ENCODE results near the gene ZNF232. TPM values are rescaled to one million over a fixed set of nuclear protein-coding genes. Genes with fewer than 3 reads are reported as not detected.
"Not testable (repeated sequence)": the region's sequence is repeated elsewhere in the genome, so short reads cannot be mapped to it uniquely, and the experiment has no call there.

Gene ZNF232
- total RNA-seq, 1 donor: 8.3 TPM

- Histone ChIP-seq H3K79me2 (ENCODE audit: insufficient read depth, low read length) (no peaks in the 10 kb centered on the region), H2AFZ (ENCODE audit: low read length) (no peak overlapping the region), H3K27ac (ENCODE audit: low read depth, low read length) (no peak overlapping the region), H3K36me3 (ENCODE audit: insufficient read depth, low read length) (peaks cover 22% of the 10 kb centered on the region), H3K27me3 (ENCODE audit: insufficient read depth, low read length) (peaks cover 5% of the 10 kb centered on the region), H3K4me3 (ENCODE audit: insufficient read depth, low read length) (no peak overlapping the region), H3K9me3 (ENCODE audit: low read depth, low read length) (peaks cover 74% of the 10 kb centered on the region), H4K20me1 (ENCODE audit: insufficient read depth, low read length) (no peaks in the 10 kb centered on the region), H3K4me2 (ENCODE audit: insufficient read depth, low read length) (no peak overlapping the region), H3K4me1 (ENCODE audit: insufficient read depth, low read length) (no peaks in the 10 kb centered on the region)
- DNase-seq (ENCODE audit: insufficient read length, low spot score, missing footprints): no peak
- TF ChIP-seq CTCF (IDR thresholded peaks at IDR 0.05; ENCODE audit: extremely low read depth, low read depth, low read length): no peak
These were observed 19.3 kb downstream of the ZNF232 start for GRCh38 chr17:5092218-5093010.

DNA sequence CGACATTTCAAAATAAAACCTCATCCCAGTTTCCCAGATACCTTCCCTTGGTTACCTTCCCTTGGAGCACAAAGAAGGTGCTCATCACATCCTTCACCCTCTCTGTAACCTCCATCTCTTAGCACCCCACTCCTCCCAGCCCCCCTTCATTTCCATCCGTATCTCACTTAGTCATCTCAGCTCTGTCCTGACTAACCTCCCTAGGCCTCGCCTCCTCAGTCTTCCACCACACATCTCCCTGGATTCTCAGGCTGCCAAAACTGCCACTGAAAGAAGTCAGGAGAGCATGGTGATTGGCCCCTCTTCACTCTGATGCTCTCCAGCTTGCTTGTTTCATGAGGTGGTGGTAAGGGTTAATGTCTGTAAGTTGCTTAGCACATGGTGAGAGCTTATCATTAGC lies 31.1 kb downstream of the ZNF232 start:
- H3K27ac ChIP-seq (ENCODE audit: low read depth, low read length): no peak overlapping the region
- H3K79me2 ChIP-seq (ENCODE audit: insufficient read depth, low read length): peaks cover 5% of the 10 kb centered on the region
- peaks cover 9% of the 10 kb centered on the region for H3K4me1 ChIP-seq (ENCODE audit: insufficient read depth, low read length)
- no peaks in the 10 kb centered on the region for H3K9me3 ChIP-seq (ENCODE audit: low read depth, low read length)
- no peak for TF ChIP-seq CTCF (IDR thresholded peaks at IDR 0.05; ENCODE audit: extremely low read depth, low read depth, low read length)
- no peak overlapping the region for H3K4me2 ChIP-seq (ENCODE audit: insufficient read depth, low read length)
- peak; percentile 79 for DNase-seq (ENCODE audit: insufficient read length, low spot score, missing footprints)
- no peaks in the 10 kb centered on the region for H3K27me3 ChIP-seq (ENCODE audit: insufficient read depth, low read length)
- no peak overlapping the region for H3K4me3 ChIP-seq (ENCODE audit: insufficient read depth, low read length)
- H2AFZ ChIP-seq (ENCODE audit: low read length): no peak overlapping the region
- no peaks in the 10 kb centered on the region for H4K20me1 ChIP-seq (ENCODE audit: insufficient read depth, low read length)
- no peaks in the 10 kb centered on the region for H3K36me3 ChIP-seq (ENCODE audit: insufficient read depth, low read length)

DNA sequence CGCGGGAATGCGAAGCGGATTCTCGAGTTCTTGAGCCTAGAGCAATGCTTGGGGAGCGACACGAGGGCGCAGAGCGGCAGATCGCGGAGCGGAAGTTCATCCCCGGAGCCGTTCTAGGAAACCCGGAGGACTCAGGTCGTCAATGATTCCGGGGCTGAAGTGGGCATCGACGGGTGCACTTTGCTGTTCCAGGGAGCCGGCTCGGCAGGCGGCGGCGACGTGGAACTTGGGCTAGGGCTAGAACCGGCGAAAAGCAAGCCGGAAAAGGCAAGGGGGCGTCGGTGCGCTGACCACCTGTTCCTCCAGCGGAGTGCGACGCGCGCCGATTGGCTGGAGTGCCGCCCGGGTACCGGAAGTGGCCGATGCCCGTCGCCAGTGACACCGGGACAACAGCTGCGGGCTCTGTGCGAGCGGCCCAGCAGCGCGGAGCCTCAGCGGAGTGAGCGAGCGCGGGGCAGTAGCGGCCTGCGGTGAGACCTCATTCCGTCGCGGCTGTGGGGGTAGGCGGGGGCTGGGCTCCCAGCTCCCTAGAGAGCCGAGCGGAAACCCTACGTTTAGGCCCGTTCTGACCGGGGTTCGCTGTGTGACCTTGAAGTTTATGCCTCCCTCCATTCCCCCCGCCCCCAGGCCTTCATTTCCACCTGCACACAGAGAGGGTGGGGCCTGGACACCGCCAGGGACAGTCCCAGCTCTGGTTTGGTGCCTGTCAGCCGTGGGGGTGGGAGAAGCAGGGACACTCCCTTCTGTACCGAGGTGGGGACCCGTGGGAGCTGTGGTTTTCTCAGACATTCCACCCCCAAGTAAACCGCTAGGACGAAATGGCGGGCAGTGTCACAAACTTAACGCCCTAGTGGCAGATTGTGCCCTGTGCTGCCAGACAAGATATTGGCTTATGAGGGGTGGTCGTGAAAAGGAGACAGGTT lies 33.3 kb downstream of the ZNF232 start, which contains the start of gene ZFP3:
TSS of gene ZFP3 (plus strand) at position 362 of the 923 bp plus-strand sequence. CDS start 13,038 bp downstream, outside the sequence.
- no peaks in the 10 kb centered on the region for H3K27me3 ChIP-seq (ENCODE audit: insufficient read depth, low read length)
- H3K4me1 ChIP-seq (ENCODE audit: insufficient read depth, low read length): peaks cover 9% of the 10 kb centered on the region
- H3K9me3 ChIP-seq (ENCODE audit: low read depth, low read length): no peaks in the 10 kb centered on the region
- H3K4me3 ChIP-seq (ENCODE audit: insufficient read depth, low read length): peak within 1 kb of the TSS; percentile 89
- H2AFZ ChIP-seq (ENCODE audit: low read length): peak within 1 kb of the TSS; percentile 99
- no peak for TF ChIP-seq CTCF (IDR thresholded peaks at IDR 0.05; ENCODE audit: extremely low read depth, low read depth, low read length)
- H4K20me1 ChIP-seq (ENCODE audit: insufficient read depth, low read length): no peaks in the 10 kb centered on the region
- peak within 1 kb of the TSS; percentile 36 for H3K27ac ChIP-seq (ENCODE audit: low read depth, low read length)
- DNase-seq (ENCODE audit: insufficient read length, low spot score, missing footprints): peak; percentile 94
- peaks cover 5% of the 10 kb centered on the region for H3K79me2 ChIP-seq (ENCODE audit: insufficient read depth, low read length)
- H3K4me2 ChIP-seq (ENCODE audit: insufficient read depth, low read length): peak within 1 kb of the TSS; percentile 83
- no peaks in the 10 kb centered on the region for H3K36me3 ChIP-seq (ENCODE audit: insufficient read depth, low read length)

- Histone ChIP-seq H4K20me1 (ENCODE audit: insufficient read depth, low read length) (no peaks in the 10 kb centered on the region), H3K79me2 (ENCODE audit: insufficient read depth, low read length) (peaks cover 5% of the 10 kb centered on the region), H3K9me3 (ENCODE audit: low read depth, low read length) (no peaks in the 10 kb centered on the region), H3K36me3 (ENCODE audit: insufficient read depth, low read length) (no peaks in the 10 kb centered on the region), H3K4me3 (ENCODE audit: insufficient read depth, low read length) (peak overlapping the region; percentile 89), H3K27ac (ENCODE audit: low read depth, low read length) (no peak overlapping the region), H3K4me2 (ENCODE audit: insufficient read depth, low read length) (peak overlapping the region; percentile 83), H3K4me1 (ENCODE audit: insufficient read depth, low read length) (peaks cover 9% of the 10 kb centered on the region), H2AFZ (ENCODE audit: low read length) (peak overlapping the region; percentile 99), H3K27me3 (ENCODE audit: insufficient read depth, low read length) (no peaks in the 10 kb centered on the region)
- TF ChIP-seq CTCF (IDR thresholded peaks at IDR 0.05; ENCODE audit: extremely low read depth, low read depth, low read length): no peak
- no peak for DNase-seq (ENCODE audit: insufficient read length, low spot score, missing footprints)
These were observed 33.9 kb downstream of the ZNF232 start for GRCh38 chr17:5077781-5078105.

DNA sequence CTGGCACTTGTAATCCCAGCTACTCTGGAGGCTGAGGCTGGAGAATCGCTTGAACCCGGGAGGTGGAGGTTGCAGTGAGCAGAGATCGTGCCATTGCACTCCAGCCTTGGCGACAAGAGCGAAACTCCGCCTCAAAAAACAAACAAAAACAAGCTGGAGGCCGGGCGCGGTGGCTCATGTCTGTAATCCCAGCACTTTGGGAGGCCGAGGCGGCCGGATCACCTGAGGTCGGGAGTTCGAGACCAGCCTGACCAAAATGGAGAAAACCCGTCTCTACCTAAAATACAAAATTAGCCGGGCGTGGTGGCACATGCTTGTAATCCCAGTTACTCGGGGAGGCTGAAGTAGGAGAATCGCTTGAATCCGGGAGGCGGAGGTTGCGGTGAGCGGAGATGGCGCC lies 34.4 kb downstream of the ZNF232 start:
- H3K4me1 ChIP-seq (ENCODE audit: insufficient read depth, low read length): not testable (repeated sequence)

More for the DNA sequence above, 34.4 kb downstream of the ZNF232 start:
- not testable (repeated sequence) for H4K20me1 ChIP-seq (ENCODE audit: insufficient read depth, low read length); H3K27ac ChIP-seq (ENCODE audit: low read depth, low read length); H3K9me3 ChIP-seq (ENCODE audit: low read depth, low read length); H3K36me3 ChIP-seq (ENCODE audit: insufficient read depth, low read length); H3K79me2 ChIP-seq (ENCODE audit: insufficient read depth, low read length); DNase-seq (ENCODE audit: insufficient read length, low spot score, missing footprints); H3K27me3 ChIP-seq (ENCODE audit: insufficient read depth, low read length)
- H3K4me2 ChIP-seq (ENCODE audit: insufficient read depth, low read length): peak overlapping the region; percentile 83
- H3K4me3 ChIP-seq (ENCODE audit: insufficient read depth, low read length): peak overlapping the region; percentile 89
- peak overlapping the region; percentile 99 for H2AFZ ChIP-seq (ENCODE audit: low read length)

Data from osteoblast (primary cell).